HG02852 (cell line): ENCODE results near the gene COL21A1.

Source experiments
- ATAC-seq: cut with Tn5 transposase; IDR thresholded peaks from one replicate; pipeline ENCODE4 v1.9.1; 2021; ENCODE audit warnings: mild to moderate bottlenecking, moderate library complexity; ENCODE audit not compliant: unreplicated experiment

Gene COL21A1

GRCh38 chr6:56246541-56246880 lies 869 bp downstream of the COL21A1 start:
- no peak for ATAC-seq

DNA sequence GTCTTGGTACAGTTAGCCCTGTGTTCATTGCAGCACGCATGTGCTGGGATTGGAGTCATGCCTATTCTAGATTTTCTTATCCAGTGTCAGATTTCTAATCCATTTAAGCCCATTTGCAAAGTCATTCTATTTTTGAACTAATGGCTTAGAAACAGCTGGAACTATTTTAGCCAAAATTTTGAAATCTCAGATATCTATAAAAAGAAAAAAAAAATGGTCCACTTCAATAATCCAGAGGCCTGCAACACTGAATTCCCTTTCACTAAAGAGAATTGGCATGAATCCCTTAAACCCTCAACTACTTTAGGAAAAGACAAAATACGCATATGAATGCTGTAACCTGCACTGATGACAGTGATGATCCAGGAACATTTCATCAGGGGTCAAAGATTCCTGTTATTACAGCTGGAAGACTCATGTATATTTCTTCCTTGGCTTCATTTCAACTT lies 1.5 kb downstream of the COL21A1 start:
- ATAC-seq: no peak

GRCh38 chr6:56244528-56245253 lies 2.7 kb downstream of the COL21A1 start:
- no peak for ATAC-seq

DNA sequence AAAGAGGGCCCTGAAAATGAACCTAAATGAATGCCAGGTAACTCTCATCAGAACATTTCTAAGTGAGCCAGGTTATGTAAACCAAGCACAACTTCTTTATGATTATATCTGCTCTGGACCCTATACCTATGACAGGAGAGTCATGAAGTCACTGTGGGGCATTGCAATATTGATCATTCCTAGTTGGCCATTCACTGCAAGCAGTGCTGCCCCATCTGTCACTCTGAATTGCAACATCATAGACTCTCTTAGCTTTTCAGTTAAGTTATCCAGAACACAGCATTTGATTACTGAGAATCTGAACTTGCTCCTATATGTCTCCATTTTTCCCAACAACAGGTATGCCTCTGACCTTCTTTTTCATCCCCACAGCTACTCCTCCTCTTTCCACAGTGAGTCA lies 3.3 kb downstream of the COL21A1 start:
- ATAC-seq: no peak

DNA sequence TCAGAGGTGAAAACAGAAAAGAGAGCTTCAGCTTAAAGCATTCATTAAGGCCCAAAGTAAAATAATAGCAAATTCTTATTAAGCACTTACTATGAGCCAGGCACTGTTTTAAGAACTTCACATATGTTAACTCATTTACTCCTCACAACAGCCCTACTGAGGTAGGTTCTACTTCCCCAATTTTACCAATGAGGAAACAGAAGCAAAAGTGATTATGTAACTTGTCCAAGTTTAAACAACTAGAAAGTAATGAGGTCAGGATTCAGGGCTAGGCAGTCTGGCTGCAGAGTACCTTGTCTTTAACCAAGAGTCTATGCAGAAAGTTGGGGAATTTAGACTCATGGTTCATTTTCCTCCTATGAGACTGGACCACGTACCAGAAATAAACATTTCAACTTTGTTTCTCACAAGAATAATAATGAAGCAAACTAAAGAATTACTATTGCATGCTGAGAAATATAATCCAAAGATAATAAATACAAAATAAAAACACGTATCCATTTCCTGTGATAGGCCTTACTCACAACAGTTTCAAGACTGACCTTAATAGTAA lies 3.8 kb downstream of the COL21A1 start:
- ATAC-seq: peak; percentile 78

GRCh38 chr6:56242346-56242745 lies 5.0 kb downstream of the COL21A1 start:
- ATAC-seq: no peak

DNA sequence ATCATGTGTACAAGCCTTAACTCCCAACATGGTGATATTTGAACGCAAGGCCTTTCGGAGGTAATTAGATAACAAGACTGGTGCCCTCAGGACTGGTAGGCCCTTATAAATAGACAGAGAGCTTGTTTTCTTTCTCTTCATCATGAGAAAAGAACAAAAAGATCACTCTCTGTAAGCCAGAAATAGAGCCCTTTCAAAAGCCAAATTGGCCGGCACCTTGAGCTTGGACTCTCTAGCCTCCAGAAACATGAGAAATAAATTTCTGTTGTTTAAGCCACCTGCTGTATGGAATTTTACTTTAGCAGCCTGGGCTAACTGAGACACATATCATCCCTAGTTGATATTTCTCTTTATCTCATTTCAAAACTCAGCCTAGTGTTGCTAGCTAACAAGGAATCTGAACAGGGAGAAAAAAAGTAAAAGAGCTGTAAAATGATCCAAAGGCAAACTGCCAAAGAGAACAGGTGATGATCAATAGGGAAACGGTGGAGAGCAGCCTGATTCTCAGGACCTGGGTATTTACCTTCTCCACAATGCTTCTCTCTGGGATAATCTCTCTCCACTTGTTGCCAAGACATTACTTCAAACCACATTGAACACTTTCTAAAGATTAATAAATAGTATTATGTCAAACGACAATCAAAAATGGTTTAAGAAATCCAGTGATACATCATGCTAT lies 6.1 kb downstream of the COL21A1 start:
- ATAC-seq: no peak

DNA sequence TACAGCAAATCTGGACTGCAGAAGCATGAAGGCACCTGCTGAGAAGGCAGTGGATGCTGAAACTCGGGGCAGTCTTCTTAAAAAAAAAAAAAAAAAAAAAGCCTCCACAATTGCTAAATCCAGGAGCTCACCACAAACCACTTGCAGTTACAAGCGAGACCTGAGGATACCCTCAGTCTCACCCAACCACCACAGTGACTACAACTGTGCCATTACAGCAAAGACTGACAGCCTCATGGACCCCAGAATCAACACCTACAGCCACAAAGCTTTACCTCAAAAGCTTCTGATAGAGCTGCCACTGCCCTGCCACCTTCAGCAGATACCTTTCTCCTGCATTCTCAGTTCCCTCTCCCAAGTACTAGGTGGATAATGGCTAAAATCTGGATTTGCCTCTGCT lies 9.0 kb downstream of the COL21A1 start:
- ATAC-seq: no peak

DNA sequence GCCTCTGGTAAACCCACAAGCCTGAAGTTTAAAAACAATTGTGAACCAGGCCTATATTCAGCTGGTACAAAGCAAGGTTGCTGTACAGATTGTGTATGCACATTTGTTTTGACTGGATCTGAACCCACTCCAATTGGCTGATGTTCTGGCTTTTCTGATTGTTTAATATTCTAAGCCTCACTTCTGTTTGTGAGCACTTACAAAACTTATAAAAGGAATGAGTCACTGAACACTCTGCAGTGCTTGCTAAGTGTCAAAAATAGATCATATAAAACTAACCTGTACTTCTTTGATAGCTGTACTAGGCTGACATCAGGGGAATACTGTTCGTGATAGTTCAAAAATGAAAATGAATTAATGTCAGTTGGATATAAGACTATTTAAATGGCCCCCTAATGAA lies 12.1 kb downstream of the COL21A1 start:
- no peak for ATAC-seq

- no peak for ATAC-seq
Measured at GRCh38 chr6:56232436-56232835, 14.9 kb downstream of the COL21A1 start.

- no peak for ATAC-seq
Measured at GRCh38 chr6:56231827-56232226, 15.6 kb downstream of the COL21A1 start.

- ATAC-seq: no peak
Measured at GRCh38 chr6:56230976-56231566, 16.3 kb downstream of the COL21A1 start.

- no peak for ATAC-seq
Measured at GRCh38 chr6:56227071-56227879, 20.1 kb downstream of the COL21A1 start.

DNA sequence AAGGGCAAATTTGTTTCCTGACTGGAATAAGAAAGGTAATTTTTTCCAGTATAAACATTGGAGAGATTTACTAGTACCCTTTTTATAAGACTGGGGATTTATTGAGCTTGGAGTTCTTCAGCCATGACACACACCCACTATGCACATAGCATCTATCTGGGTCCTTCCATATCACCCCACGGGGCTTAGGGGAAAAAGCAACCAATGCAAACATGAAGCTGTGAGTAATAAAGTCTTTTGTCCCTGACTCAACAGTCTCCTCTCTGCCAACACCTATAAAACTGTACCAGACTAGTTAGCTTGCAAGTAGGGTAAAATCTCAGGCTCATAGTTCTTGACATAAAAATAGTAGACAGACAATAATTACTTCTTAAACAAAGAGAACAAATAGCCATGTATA lies 23.4 kb downstream of the COL21A1 start:
- no peak for ATAC-seq

- ATAC-seq: no peak
Measured at GRCh38 chr6:56222499-56222898, 24.9 kb downstream of the COL21A1 start.

GRCh38 chr6:56220078-56220477 lies 27.3 kb downstream of the COL21A1 start:
- ATAC-seq: no peak

DNA sequence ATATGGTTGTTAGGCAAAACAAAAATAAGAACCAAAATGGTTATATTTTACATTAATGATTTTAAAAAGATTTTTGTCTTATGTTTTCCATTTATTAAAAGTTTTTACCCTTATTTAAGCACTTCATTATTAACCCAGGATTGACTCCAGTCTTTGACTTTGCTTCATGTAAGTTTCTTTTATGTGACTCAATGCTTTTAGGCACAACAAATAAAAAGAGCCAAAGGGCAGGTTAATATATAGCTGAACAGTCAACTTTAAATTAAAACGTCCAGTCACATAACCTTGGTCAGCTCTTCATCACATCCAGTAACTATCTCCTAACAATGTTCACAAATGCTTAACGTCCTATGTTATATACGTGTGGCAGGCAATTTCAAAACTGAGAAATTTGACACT lies 32.7 kb downstream of the COL21A1 start:
- ATAC-seq: no peak

DNA sequence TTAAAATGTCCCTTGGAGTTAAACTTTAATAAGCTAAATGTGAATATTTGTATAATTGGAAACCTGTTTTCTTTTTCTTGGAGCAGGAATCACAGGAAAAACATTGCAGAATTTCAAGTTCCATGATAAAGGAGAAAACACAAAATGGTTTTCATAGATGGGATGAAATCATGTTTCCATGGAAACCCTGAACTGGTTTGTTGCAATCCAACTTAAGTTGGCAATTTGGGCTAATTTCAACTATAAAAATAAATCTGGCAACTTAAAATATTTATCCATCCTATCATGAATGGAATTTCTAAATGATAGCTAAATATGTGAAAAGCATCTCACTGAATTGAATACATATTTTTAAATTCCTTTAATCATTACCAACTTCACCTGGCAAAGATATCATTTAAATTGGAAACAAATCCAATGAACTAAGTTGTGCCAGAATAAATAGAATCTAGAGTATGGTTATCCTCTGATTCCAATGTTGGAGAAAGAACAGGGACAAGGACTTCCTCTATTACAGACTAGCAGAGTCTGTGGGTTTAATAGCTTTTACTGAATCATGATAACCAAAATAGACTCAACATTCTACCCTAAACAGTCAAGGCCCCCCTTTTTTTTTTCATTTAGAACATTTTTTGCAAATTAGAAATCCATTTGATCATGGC lies 33.2 kb downstream of the COL21A1 start:
- no peak for ATAC-seq

- no peak for ATAC-seq
Measured at GRCh38 chr6:56211724-56212123, 35.7 kb downstream of the COL21A1 start.

DNA sequence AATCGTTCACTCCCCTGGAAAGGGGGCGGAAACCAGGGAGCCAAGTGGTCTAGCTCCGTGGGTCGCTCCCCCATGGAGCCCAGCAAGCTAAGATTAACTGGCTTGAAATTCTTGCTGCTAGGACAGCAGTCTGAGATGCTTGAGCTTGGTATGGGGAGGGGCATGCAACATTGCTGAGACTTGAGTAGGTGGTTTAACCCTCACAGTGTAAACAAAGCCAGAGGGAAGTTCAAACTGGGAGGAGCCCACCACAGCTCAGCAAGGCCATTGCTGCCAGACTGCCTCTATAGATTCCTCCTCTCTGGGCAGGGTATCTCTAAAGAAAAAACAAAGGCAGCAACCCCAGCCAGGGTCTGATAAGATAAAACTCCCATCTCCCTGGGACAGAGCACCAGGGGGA lies 43.2 kb downstream of the COL21A1 start:
- no peak for ATAC-seq

- ATAC-seq: no peak
Measured at GRCh38 chr6:56199956-56200355, 47.4 kb downstream of the COL21A1 start.
